T-helper 22 cell (primary cell): ENCODE data around the gene TAS2R8.
"Not testable (repeated sequence)": the region's sequence is repeated elsewhere in the genome, so short reads cannot be mapped to it uniquely, and the experiment has no call there.

Experiments
- DNase-seq: peaks from one replicate; pipeline ENCODE4 v3.0.0-alpha.2; 2020; ENCODE audit warnings: low read depth

Gene TAS2R8

GRCh38 chr12:10807186-10807585 lies at the start of gene TAS2R8:
TSS of gene TAS2R8 (minus strand) at chr12:10807286. CDS start at chr12:10806980, 306 bp downstream.
- DNase-seq, result no peak

- no peak for DNase-seq
These were observed 48.7 kb upstream of the TAS2R8 start for GRCh38 chr12:10855807-10856206.

DNA sequence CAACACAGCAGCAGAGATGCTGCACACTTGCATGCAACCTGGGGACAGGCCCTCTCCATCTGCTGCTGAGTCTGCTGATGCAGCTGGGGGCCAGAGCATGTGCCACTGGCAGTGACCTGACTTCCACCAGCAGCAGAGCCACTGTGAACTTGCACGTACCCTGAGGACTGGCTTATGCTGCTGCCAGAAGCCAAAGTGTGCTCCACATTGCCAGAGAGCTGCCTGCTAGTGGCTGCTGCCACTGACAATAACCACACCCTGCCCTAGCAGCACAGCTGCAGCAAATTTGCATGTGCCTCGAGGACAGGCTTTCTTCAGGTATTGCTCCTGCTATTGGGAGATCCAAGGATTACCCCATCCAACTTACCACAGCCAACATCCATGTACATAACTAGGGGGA lies 46.7 kb upstream of the TAS2R8 start:
- no peak for DNase-seq

DNA sequence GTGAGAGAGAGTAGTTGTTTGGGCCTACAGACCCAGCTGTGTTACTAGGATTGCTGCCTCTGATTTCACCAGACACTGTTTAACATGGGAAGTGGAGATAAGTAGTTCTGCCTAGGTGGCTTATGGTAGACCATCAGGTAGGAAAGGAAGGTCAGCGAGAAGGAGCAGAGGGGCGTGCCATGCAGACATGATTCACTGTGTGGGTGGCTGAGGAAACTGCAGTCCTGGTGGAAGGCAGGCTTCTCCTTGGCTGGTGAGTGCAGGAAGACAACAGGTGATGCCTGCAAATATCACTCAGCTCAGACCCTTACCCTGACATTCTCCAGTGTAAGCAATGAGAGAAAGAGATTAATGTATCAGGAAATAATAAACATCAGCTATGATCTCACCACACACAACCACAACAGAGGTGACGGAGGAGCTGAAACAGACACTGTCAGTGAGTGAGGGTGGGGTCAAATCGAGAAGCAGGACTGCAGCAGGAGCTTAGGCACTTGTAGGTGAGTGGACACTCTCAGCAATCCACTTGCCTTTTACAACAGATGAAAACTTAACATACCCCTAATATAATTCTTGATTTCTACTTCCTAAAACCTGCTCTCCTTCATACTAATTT lies 44.3 kb upstream of the TAS2R8 start:
- no peak for DNase-seq

DNA sequence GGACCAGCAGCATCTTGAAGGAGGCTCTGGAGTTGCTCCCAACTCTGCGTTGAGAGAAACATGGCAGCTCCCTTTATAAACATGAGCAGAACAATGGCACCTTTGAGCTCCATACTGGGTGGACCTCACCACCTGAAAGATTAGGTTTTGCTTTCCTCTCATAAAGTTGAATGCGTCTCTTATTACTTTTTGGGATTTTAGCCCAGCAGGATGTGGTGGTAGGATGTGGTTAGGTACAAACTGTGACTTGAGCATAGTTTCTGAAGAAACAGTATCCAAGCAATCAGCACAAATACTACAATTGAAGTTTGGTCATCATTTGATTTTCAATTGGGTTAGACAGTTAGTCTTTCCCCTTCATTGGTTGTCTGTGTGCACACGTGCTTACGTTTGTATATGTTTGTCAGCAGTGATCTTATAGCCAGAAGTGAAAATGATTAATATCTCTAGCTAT lies 42.4 kb upstream of the TAS2R8 start, which contains the start of gene PRR4:
Gene PRR4, minus strand, starts transcription at position 51 of the 454 bp plus-strand sequence. Its CDS starts 38 bp downstream, at position 13.
- no peak for DNase-seq

DNA sequence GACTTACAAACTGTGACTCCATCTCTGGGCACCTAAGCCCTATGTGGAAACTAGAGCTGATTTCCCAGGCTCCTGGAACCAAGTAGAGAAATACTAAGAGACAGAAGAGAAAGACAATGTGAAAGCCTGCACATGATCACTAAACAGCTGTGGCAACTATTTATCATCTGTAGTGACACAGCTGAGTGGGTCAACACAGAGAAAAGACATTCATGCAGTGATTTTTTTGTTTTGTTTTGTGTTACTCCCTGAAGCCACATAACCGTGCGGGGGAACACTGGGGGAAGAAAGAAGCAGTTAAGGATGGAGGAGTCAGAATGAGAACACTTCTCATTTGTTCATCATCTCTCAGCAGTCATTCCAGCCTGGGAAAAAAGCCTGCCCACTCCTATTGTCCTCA lies 40.7 kb upstream of the TAS2R8 start:
- DNase-seq, result no peak

- DNase-seq, result no peak
These were observed 35.8 kb upstream of the TAS2R8 start for GRCh38 chr12:10842862-10843261.

- DNase-seq, result no peak
These were observed 31.4 kb upstream of the TAS2R8 start for GRCh38 chr12:10838461-10838860.

GRCh38 chr12:10829994-10830393 lies 22.9 kb upstream of the TAS2R8 start:
- DNase-seq, result no peak

DNA sequence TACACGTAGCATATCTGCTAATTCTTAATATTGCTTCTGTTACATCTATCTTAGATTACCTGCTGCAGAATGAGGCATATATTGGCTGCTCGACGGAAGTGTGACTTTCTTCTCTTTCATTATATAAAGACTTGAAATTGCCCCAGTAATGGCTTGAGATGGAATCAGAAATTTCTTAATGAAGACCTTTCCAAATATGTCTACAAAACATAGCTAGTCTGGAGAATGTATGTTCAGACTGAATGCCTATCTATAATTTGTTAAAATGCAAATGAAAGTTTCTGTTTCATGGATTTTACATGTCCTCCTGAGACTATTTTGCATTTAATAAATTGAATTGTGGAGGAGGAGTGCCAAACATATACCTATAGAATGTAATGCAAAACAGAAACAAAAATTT lies 19.2 kb upstream of the TAS2R8 start, which contains the start of gene TAS2R10:
Gene TAS2R10, minus strand, starts transcription at position 101 of the 400 bp plus-strand sequence. Its CDS starts 89 bp downstream, at position 12.
- no peak for DNase-seq

DNA sequence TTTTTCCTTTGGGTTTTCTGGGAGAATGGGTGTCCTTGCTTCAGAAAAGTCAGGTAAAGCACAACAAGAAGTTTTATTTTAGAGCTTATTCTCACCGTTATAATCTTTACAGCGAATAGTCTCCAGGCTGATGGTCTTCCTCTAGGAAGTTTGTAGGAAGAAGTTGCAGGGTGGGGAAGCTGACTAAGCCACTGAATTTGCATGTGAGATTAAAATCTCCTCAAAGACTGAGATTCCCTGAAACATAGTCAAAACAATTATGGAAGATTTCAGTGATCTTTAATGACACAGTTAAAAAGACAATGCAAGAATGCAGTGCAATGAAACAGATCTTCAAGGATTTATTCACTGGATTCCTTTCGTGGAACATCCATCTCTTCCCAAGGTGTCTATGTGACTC lies 17.9 kb upstream of the TAS2R8 start:
- DNase-seq, result no peak

DNA sequence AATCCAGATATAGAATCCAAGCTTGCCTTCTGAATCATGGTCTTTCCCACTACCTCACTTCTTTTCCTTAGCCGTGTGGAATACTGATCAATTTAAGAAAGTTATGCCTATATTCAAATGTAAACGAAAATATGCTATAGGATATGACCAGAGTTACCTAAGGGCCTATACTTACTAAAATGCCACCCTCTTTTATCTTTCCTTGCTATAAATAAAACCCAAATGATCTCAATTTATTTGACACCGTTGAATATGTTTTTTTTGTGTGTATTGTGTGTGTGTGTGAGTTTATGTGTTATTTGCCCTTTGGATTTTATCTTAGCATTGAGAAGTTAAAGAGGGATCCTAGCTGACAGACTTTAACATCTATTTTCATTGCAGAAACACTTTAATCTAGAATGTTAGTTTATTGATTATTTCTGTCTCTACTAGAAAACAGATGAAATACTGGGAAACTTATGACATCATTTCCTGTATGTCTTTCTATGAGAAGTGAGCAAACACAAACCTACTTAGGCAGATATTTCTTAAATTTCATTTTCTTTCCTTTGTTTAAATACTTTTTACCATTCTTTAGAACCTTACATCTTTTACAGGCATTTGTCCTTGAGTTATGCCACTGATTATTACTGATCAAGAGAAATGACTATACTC lies 4.9 kb upstream of the TAS2R8 start:
- no peak for DNase-seq

- no peak for DNase-seq
These were observed 3.0 kb upstream of the TAS2R8 start, which contains the start of gene TAS2R9 for GRCh38 chr12:10810068-10810467. TSS of gene TAS2R9 (minus strand) at chr12:10810168. CDS start at chr12:10810075, 93 bp downstream.

GRCh38 chr12:10802587-10802986 lies 4.5 kb downstream of the TAS2R8 start, which contains the start of gene TAS2R7:
TSS of gene TAS2R7 (minus strand) at chr12:10802627. CDS start at chr12:10802570, 57 bp downstream.
- DNase-seq, result no peak

- DNase-seq, result no peak
These were observed 5.3 kb downstream of the TAS2R8 start for GRCh38 chr12:10801741-10802140.

GRCh38 chr12:10794222-10794621 lies 12.9 kb downstream of the TAS2R8 start:
- DNase-seq, result no peak

GRCh38 chr12:10791769-10792168 lies 15.3 kb downstream of the TAS2R8 start:
- not testable (repeated sequence) for DNase-seq

DNA sequence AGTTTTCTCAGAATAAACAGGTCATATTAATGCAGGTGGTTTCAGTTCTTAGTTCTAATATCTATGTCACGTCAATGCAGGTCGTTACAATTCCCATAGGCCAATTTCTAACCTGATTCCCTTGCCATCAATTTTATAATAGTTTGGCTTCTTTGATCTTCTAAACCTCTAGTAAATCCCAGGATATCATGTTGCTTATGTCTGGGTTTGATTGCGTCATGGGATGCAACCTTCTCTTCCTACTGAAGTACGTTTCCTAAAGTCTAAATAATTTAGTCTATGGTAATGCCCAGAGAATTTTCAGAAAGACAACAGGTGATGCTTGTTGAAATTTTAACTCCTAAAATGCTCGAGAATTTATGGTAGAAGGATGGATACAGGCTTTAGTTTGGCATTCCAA lies 23.8 kb downstream of the TAS2R8 start:
- no peak for DNase-seq

- no peak for DNase-seq
These were observed 28.0 kb downstream of the TAS2R8 start for GRCh38 chr12:10779103-10779502.

DNA sequence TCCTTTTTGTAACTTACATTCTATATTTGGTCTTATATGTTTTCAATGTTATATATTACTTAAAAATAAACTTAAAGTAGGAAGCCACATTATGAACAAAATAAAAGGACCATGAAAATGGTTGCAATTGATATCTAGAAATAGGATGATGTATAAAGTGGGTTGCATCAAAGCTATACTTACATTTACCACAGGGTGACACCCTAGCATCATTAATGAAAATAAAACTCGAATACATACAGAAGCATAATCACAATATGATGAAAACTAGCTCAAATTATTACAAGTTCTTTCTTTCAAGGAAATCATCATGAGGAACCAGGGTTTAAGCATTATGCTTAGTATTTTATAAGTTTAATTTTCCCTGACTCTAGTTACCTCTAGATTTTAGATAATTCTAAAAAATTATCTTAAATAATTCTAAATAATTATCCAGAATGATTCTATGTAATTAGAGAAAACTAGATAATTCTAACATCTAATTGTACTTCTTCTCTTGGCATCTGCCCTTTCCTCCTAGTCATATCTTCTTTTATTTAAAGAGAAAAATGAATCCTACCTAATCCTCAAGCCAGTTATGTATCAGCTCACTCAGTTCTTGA lies 35.9 kb downstream of the TAS2R8 start:
- DNase-seq, result no peak

GRCh38 chr12:10759657-10760056 lies 47.4 kb downstream of the TAS2R8 start:
- no peak for DNase-seq

DNA sequence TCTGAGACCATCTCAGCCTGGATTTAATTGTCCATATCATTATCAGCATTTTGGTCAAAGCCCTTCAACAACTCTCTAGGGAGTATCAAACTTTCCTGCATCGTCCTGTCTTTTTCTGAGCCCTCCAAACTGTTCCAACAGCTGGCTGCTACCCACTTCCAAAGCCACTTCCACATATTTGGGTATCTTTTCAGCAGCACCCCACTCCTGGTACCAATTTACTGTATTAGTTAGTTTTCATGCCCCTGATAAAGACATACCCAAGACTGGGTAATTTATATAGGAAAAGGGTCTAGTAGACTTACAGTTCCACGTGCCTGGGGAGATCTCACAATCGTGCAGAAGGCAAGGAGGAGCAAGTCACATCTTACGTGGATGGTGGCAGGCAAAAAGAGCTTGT lies 50.9 kb downstream of the TAS2R8 start:
- DNase-seq, result no peak
